ENCODE data around the gene P4HA3. TPM values are rescaled to one million over a fixed set of nuclear protein-coding genes. Genes with fewer than 3 reads are reported as not detected.

Gene P4HA3
- total RNA-seq, 1 experiment from 2014 or later, result 0.91 TPM

DNA sequence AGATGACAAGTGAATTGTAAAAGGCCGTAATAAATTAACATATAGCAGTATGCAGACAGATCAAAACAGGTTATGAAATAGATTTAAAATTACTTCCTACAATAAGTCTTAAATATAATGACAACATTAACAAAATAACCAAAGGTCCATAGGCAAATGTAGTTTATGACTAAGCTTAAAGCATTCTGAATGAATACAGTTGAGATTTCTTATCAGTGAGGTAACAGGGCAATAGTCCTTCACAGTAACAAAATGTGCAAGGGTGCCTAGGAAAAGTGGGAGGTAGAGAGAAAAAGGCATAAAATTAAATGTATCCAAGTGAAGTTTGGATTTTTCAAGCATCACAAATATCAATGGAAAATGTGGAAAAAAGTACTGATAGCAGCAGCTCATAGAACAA is 20.9 kb upstream of the P4HA3 start:
- H3K4me2 ChIP-seq (ENCODE audit: low read length), result no peak overlapping the region
- no peaks in the 10 kb centered on the region for H3K9me2 ChIP-seq (ENCODE audit: insufficient read depth)
- BruUV-seq (replicated peaks), result no TSS peak
- ATAC-seq (no peak), DNase-seq (ENCODE audit: low read depth, low spot score) (no peak)
- intact Hi-C loops (cut with micrococcal nuclease), result no loop called here
- H3K36me3 ChIP-seq (ENCODE audit: control insufficient read depth in 1 of 2, insufficient read depth in 2 of 2, low read length in 2 of 2), result no peaks in the 10 kb centered on the region
- no peak overlapping the region for H3K4me3 ChIP-seq (replicated peaks in 1 of 2; ENCODE audit: low read depth in 1 of 2, low read length in 2 of 2)
- H4K20me1 ChIP-seq (ENCODE audit: insufficient read depth), result no peaks in the 10 kb centered on the region
- no peak overlapping the region for H3K9ac ChIP-seq (ENCODE audit: low read length)
- no peaks in the 10 kb centered on the region for H3K9me3 ChIP-seq (ENCODE audit: control insufficient read depth in 1 of 2, insufficient read depth in 1 of 2, low read depth in 1 of 2, low read length in 2 of 2)
- H3K27ac ChIP-seq (ENCODE audit: low read depth, low read length), result no peak overlapping the region
- no peak overlapping the region for H2AFZ ChIP-seq (ENCODE audit: low read depth, low read length, poor library complexity, severe bottlenecking)
- no peaks in the 10 kb centered on the region for H3K79me2 ChIP-seq (ENCODE audit: insufficient read depth, low read length)
- CTCF ChIA-PET, result interaction anchor here (1.6 kb wide), 1 partner anchor 11 kb away, joined by 7 read pairs; no protein-coding TSS in a partner anchor
- no peaks in the 10 kb centered on the region for H3K27me3 ChIP-seq (ENCODE audit: insufficient read depth, low read length)
- TF ChIP-seq POLR2A (IDR thresholded peaks at IDR 0.05; ENCODE audit: borderline replicate concordance, extremely low read depth, insufficient read depth, insufficient read length) (no peak), ZFX (IDR thresholded peaks at IDR 0.05) (no peak), FOSL1 (IDR thresholded peaks at IDR 0.05; ENCODE audit: low read depth) (no peak), SP1 (IDR thresholded peaks at IDR 0.05; ENCODE audit: low read depth) (no peak), ZNF274 (IDR thresholded peaks at IDR 0.05; ENCODE audit: low read depth, low read length) (no peak), YY1 (IDR thresholded peaks at IDR 0.05; ENCODE audit: extremely low read depth, insufficient replicate concordance, low read depth, low read length) (no peak), SRF (IDR thresholded peaks at IDR 0.05; ENCODE audit: low read depth) (no peak), CBX3 (IDR thresholded peaks at IDR 0.05; ENCODE audit: low read depth) (no peak), CEBPB (IDR thresholded peaks at IDR 0.05; ENCODE audit: low read depth) (no peak), TCF7L2 (IDR thresholded peaks at IDR 0.05; ENCODE audit: borderline replicate concordance, extremely low read depth, insufficient read depth, insufficient read length) (no peak), POLR2AphosphoS5 (IDR thresholded peaks at IDR 0.05; ENCODE audit: low read depth, low read length) (no peak), SIN3A (IDR thresholded peaks at IDR 0.05; ENCODE audit: low read depth) (no peak), ELF1 (IDR thresholded peaks at IDR 0.05; ENCODE audit: borderline replicate concordance, low read depth) (no peak)
- TF ChIP-seq, protein P1, sequence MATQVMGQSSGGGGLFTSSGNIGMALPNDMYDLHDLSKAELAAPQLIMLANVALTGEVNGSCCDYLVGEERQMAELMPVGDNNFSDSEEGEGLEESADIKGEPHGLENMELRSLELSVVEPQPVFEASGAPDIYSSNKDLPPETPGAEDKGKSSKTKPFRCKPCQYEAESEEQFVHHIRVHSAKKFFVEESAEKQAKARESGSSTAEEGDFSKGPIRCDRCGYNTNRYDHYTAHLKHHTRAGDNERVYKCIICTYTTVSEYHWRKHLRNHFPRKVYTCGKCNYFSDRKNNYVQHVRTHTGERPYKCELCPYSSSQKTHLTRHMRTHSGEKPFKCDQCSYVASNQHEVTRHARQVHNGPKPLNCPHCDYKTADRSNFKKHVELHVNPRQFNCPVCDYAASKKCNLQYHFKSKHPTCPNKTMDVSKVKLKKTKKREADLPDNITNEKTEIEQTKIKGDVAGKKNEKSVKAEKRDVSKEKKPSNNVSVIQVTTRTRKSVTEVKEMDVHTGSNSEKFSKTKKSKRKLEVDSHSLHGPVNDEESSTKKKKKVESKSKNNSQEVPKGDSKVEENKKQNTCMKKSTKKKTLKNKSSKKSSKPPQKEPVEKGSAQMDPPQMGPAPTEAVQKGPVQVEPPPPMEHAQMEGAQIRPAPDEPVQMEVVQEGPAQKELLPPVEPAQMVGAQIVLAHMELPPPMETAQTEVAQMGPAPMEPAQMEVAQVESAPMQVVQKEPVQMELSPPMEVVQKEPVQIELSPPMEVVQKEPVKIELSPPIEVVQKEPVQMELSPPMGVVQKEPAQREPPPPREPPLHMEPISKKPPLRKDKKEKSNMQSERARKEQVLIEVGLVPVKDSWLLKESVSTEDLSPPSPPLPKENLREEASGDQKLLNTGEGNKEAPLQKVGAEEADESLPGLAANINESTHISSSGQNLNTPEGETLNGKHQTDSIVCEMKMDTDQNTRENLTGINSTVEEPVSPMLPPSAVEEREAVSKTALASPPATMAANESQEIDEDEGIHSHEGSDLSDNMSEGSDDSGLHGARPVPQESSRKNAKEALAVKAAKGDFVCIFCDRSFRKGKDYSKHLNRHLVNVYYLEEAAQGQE (IDR thresholded peaks at IDR 0.05; ENCODE audit: low read depth), result no peak
- TF ChIP-seq, protein P2, sequence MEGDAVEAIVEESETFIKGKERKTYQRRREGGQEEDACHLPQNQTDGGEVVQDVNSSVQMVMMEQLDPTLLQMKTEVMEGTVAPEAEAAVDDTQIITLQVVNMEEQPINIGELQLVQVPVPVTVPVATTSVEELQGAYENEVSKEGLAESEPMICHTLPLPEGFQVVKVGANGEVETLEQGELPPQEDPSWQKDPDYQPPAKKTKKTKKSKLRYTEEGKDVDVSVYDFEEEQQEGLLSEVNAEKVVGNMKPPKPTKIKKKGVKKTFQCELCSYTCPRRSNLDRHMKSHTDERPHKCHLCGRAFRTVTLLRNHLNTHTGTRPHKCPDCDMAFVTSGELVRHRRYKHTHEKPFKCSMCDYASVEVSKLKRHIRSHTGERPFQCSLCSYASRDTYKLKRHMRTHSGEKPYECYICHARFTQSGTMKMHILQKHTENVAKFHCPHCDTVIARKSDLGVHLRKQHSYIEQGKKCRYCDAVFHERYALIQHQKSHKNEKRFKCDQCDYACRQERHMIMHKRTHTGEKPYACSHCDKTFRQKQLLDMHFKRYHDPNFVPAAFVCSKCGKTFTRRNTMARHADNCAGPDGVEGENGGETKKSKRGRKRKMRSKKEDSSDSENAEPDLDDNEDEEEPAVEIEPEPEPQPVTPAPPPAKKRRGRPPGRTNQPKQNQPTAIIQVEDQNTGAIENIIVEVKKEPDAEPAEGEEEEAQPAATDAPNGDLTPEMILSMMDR (IDR thresholded peaks at IDR 0.05 in 2 of 3, conservative IDR thresholded peaks at IDR 0.05 in 1 of 3; ENCODE audit: borderline replicate concordance in 1 of 3, insufficient read depth in 1 of 3, low read depth in 2 of 3, low read length in 2 of 3), result no peak
- TF ChIP-seq, protein P3, sequence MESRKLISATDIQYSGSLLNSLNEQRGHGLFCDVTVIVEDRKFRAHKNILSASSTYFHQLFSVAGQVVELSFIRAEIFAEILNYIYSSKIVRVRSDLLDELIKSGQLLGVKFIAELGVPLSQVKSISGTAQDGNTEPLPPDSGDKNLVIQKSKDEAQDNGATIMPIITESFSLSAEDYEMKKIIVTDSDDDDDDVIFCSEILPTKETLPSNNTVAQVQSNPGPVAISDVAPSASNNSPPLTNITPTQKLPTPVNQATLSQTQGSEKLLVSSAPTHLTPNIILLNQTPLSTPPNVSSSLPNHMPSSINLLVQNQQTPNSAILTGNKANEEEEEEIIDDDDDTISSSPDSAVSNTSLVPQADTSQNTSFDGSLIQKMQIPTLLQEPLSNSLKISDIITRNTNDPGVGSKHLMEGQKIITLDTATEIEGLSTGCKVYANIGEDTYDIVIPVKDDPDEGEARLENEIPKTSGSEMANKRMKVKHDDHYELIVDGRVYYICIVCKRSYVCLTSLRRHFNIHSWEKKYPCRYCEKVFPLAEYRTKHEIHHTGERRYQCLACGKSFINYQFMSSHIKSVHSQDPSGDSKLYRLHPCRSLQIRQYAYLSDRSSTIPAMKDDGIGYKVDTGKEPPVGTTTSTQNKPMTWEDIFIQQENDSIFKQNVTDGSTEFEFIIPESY (IDR thresholded peaks at IDR 0.05; ENCODE audit: extremely low read depth, insufficient replicate concordance, low read length), result no peak
- TF ChIP-seq, protein P4, sequence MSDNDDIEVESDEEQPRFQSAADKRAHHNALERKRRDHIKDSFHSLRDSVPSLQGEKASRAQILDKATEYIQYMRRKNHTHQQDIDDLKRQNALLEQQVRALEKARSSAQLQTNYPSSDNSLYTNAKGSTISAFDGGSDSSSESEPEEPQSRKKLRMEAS (IDR thresholded peaks at IDR 0.05), result no peak
- peaks cover 0 to 5% of the 10 kb centered on the region in 2 experiments; a peak in 1 of 4 replicates for H3K4me1 ChIP-seq (ENCODE audit: control insufficient read depth in 1 of 2, insufficient read depth in 2 of 2, low read length in 2 of 2)
- RAD21 ChIA-PET (ENCODE audit: low non-redundant PET in 1 of 2, low total read pairs in 2 of 2, uncharacterized antibody in 2 of 2, unreplicated experiment in 2 of 2), result no interaction called here
- POLR2A ChIA-PET, result no interaction called here
